Testis (tissue), 2 donors: ENCODE measurements around the gene EZR.

Source experiments
- POLR2A ChIP-seq: fragments of 450-650 bp; IDR thresholded peaks from one replicate; pipeline ENCODE4 v1.6.1; 2017; ENCODE audit warnings: antibody characterized with exemption, mild to moderate bottlenecking, moderate library complexity
- TF ChIP-seq, protein P1 (sequence below), 3 experiments: fragments of 450-650 bp in 2 of 3; fragments of 200-600 bp in 1 of 3; sonication (generic) in 1 of 3; IDR thresholded peaks; one replicate each; pipeline ENCODE4 v1.5.1; 2016 to 2019; ENCODE audit warnings: antibody characterized with exemption in 3 of 3, mild to moderate bottlenecking in 2 of 3, moderate library complexity in 1 of 3

DNA sequence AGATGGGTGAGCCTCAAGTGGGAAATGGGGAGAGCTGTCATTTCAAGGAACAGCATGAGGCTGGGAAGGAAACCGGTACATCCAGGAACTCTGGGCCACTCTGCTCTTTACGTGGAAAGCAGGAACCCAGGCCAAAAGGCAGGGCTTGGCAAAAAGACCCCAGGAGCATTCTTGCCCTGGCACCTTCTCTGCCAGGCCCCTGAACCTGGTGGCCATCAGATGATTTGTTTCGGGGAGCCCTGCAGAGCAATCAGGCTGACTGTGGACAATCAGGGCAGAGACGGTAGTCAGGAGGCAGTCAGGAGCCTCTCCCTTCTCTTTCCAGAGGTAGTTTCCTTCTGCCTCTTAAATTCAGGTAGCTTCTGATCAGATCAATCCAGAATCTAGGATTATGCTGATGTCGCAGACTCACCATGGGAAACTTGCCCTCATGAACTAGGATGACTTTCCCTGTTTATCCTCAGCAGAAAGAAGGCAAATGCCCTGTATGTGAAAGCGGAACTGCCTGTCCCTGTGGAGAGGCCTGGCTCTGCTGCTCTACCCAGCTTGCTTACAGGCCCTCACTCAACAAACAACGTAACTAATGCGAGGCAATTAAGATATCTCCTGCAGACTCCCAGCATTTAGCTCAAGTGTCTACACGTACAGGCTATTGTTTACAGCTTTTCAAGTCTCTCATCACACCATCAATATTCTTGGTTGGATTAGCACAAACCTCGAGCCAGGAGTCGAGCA is 36.6 kb downstream of the EZR start:
- TF ChIP-seq, protein P1, sequence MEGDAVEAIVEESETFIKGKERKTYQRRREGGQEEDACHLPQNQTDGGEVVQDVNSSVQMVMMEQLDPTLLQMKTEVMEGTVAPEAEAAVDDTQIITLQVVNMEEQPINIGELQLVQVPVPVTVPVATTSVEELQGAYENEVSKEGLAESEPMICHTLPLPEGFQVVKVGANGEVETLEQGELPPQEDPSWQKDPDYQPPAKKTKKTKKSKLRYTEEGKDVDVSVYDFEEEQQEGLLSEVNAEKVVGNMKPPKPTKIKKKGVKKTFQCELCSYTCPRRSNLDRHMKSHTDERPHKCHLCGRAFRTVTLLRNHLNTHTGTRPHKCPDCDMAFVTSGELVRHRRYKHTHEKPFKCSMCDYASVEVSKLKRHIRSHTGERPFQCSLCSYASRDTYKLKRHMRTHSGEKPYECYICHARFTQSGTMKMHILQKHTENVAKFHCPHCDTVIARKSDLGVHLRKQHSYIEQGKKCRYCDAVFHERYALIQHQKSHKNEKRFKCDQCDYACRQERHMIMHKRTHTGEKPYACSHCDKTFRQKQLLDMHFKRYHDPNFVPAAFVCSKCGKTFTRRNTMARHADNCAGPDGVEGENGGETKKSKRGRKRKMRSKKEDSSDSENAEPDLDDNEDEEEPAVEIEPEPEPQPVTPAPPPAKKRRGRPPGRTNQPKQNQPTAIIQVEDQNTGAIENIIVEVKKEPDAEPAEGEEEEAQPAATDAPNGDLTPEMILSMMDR (IDR thresholded peaks at IDR 0.05), result no peak
- no peak for TF ChIP-seq POLR2A
